22Rv1 (cell line): Measurements from ENCODE around the gene P3H3.

Experiments
- ZFX ChIP-seq: fragments of 450-650 bp; IDR thresholded peaks from 2 replicates; pipeline ENCODE4 v1.6.1; 2017; ENCODE audit warnings: antibody characterized with exemption, borderline replicate concordance
- TF ChIP-seq, protein P1 (sequence below): fragments of 450-650 bp; IDR thresholded peaks from 2 replicates; pipeline ENCODE4 v1.5.1; 2017; ENCODE audit warnings: mild to moderate bottlenecking

DNA sequence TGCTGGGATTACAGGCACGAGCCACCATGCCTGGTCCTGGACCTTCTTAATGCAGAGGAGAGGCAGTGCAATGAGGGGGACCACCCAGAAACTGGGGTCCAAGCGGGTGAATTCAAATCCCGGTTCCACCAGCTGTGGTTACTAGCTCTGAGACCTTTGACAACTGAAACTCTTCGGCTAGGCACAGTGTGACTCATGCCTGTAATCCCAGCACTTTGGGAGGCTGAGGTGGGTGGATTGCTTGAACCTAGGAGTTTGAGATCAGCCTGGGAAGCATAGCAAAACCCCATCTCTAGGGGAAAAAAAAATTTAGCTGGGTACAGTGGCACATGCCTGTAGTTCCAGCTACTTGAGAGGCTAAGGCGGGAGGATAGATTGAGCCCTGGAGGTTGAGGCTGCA is 43.9 kb upstream of the P3H3 start:
- TF ChIP-seq, protein P1, sequence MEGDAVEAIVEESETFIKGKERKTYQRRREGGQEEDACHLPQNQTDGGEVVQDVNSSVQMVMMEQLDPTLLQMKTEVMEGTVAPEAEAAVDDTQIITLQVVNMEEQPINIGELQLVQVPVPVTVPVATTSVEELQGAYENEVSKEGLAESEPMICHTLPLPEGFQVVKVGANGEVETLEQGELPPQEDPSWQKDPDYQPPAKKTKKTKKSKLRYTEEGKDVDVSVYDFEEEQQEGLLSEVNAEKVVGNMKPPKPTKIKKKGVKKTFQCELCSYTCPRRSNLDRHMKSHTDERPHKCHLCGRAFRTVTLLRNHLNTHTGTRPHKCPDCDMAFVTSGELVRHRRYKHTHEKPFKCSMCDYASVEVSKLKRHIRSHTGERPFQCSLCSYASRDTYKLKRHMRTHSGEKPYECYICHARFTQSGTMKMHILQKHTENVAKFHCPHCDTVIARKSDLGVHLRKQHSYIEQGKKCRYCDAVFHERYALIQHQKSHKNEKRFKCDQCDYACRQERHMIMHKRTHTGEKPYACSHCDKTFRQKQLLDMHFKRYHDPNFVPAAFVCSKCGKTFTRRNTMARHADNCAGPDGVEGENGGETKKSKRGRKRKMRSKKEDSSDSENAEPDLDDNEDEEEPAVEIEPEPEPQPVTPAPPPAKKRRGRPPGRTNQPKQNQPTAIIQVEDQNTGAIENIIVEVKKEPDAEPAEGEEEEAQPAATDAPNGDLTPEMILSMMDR = no peak
- TF ChIP-seq ZFX = no peak
